Pancreas (tissue), 10 donors: Measurements from ENCODE around the gene GIPC1. TPM values are rescaled to one million over a fixed set of nuclear protein-coding genes. Genes with fewer than 3 reads are reported as not detected.

Experiments used
- ATAC-seq, 4 donors: fragments of 200-7000 bp; cut with Tn5 transposase; one replicate each; pipeline versions ENCODE4 v1.8.0 to v1.9.1; 2020; ENCODE audit warnings: mild to moderate bottlenecking in 4 of 4, moderate library complexity in 4 of 4
- DNase-seq, 6 donors: peaks; one replicate each; pipeline ENCODE4 v3.0.0-alpha.2; 2020
- FAIRE-seq: peaks from 2 replicates; lab custom pipeline; 2012; peaks lifted over from hg19 to GRCh38; lab: Jason Lieb, UNC
- H3K27ac ChIP-seq, 4 donors: fragments of 200-600 bp; sonication (generic); 1 replicate in 3 of 4; 2 replicates in 1 of 4; pipeline versions ENCODE4 v1.5.0 to v1.8.0; 2020
- H3K27me3 ChIP-seq, 4 donors: fragments of 200-600 bp; one replicate each; pipeline ENCODE4 v1.8.0; 2021
- H3K36me3 ChIP-seq, 3 donors: fragments of 200-600 bp; sonication (generic) in 1 of 3; one replicate each; pipeline versions ENCODE4 v1.5.0 to v1.8.0; 2020 to 2021
- H3K4me1 ChIP-seq, 3 donors: fragments of 200-600 bp; one replicate each; pipeline ENCODE4 v1.8.0; 2021
- H3K4me3 ChIP-seq, 4 donors: fragments of 200-600 bp; sonication (generic) in 2 of 4; one replicate each; pipeline versions ENCODE4 v1.5.0 to v1.8.0; 2020 to 2021
- H3K9me3 ChIP-seq, 4 donors: fragments of 200-600 bp; one replicate each; pipeline ENCODE4 v1.8.0; 2021
- CTCF ChIP-seq, 4 donors: fragments of 200-600 bp; sonication (generic) in 3 of 4; IDR thresholded peaks; one replicate each; pipeline versions ENCODE4 v1.5.0 to v1.8.0; 2021; ENCODE audit warnings: antibody characterized with exemption in 4 of 4
- WGBS, 2 donors: extraction: QIAGEN DNeasy Blood & Tissue Kit; methylation state at CpG; one replicate each; pipeline ENCODE4 v1.1.7; 2013; 5-methylcytosine and 5-hydroxymethylcytosine counted together
- intact Hi-C, 3 donors: fragments of 100-400 bp; cut with DNase I; formaldehyde crosslinking; loops; one replicate each; pipeline versions ENCODE4 v1.11.1 to v1.14.2; 2022
- polyA plus RNA-seq, 2 donors: library from polyadenylated mRNA; stranded (reverse); fragments of 200-250 nt; gene quantifications; one replicate each; pipeline ENCODE4 v1.2.3, GENCODE V29; 2013
- total RNA-seq, 6 donors: library from RNA; stranded (reverse); fragmentation: NEBNext Ultra II Directional in 4 of 6; extraction: Animal tissue kit (Norgen Biotek cat#: 25700) in 4 of 6; gene quantifications; one replicate each; pipeline versions ENCODE4 v1.2.1 to v1.2.4, GENCODE V29; 2021 to 2023
- donor health status: healthy with polysubstance abuse.
- donor health status: DM: no; HTN: no; CAD: no; lungs with moderate emphysema.
- donor health status: DM: no; HTN: no; CAD: no.
- donor health status: control.
- donor health status: control.
- donor health status: Bipolar disorder and iron deficiency.
- donor health status: DM: yes; HTN: yes; CAD: no.
- donor health status: DM: no; HTN: no; CAD: no.
- donor health status: DM: no; HTN: no; CAD: no.
- donor health status: DM: yes; HTN: yes; CAD: no.

Gene GIPC1
- total and polyA plus RNA-seq, 8 donors: 19.0 to 53.1 (median 25.0) TPM

DNA sequence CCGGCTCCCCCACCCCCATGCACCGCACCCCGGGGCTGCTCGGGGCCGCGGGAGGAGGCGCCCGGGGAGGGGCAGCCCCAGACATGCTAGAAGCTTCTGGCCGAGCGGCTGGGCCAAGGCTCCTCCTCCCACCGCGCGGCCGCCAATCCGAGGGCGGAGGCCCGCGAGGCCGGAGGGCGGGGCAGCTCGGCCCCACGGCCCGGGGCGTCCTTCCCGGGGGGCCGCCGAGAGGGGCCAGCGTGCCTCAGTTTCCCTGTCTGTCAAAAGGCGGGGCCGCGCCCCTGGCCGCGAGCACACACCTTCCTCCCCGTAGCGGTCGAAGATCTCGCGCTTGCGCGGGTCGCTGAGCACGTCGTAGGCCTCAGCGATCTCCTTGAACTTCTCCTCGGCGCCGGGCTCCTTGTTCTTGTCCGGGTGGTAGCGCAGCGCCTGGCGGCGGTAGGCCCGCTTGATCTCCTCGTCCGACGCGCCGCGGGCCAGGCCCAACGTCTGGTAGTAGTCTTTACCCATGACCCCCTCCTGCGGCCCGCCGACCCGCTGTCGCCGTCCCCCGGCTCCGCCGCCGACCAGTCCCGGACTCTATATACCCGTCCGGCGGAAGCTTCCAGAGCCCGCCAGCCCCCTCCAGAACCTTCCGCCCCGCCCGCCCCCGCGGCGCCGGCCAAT is 22.0 kb upstream of the GIPC1 start, which contains the start of gene DNAJB1:
Gene DNAJB1, minus strand, starts transcription at position 558 of the 666 bp plus-strand sequence. Its CDS starts 48 bp downstream, at position 510.
- Histone ChIP-seq H3K27me3 (no peaks in the 10 kb centered on the region), H3K27ac (peak within 1 kb of the TSS; percentile 98 to 100 (median 98)), H3K4me3 (peak within 1 kb of the TSS; percentile 43 to 95 (median 85)), H3K36me3 (peaks cover 0 to 12% (median 2%) of the 10 kb centered on the region in 3 donors), H3K4me1 (peaks cover 14 to 39% (median 34%) of the 10 kb centered on the region in 3 donors), H3K9me3 (no peaks in the 10 kb centered on the region)
- peak; percentile 62 to 82 (median 70) for ATAC-seq
- FAIRE-seq: no peak
- 1% methylated on average over 66 to 80 of the region's 82 CpGs for WGBS, 2 donors
- peak; percentile 78 to 92 (median 86) for DNase-seq
- TF ChIP-seq CTCF (IDR thresholded peaks at IDR 0.05): no peak
- intact Hi-C loops: no loop called here

DNA sequence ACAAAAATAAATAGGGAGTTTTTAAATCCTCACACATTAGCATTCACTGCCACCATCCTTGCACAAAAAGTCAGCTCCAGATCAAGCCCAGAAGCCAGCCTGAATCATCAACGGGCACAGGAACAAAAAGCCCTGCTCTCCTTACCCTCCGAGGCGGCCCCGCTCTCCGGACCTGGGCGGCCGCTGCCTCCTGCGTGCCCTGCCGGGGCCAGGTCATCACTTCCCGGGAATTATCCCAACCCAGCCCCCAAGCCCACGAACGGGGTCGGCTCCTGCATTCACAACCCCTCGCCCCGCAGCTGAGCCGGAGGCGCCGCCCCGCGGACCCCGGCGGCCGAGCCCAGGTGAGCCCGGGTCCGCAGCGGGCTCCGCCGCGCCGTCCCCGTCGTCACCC is 21.5 kb upstream of the GIPC1 start:
- intact Hi-C loops: no loop called here
- Histone ChIP-seq H3K36me3 (peaks cover 0 to 12% (median 2%) of the 10 kb centered on the region in 3 donors), H3K27me3 (no peaks in the 10 kb centered on the region), H3K4me3 (peak overlapping the region; percentile 43 to 95 (median 85)), H3K9me3 (no peaks in the 10 kb centered on the region), H3K27ac (peak overlapping the region; percentile 98 to 100 (median 98)), H3K4me1 (peaks cover 14 to 39% (median 34%) of the 10 kb centered on the region in 3 donors)
- 1% methylated on average over 27 to 32 of the region's 32 CpGs for WGBS, 2 donors
- no peak for TF ChIP-seq CTCF (IDR thresholded peaks at IDR 0.05)
- FAIRE-seq: no peak
- peak in 1 of 6 donors; percentile 87 for DNase-seq
- ATAC-seq: peak in 1 of 4 donors; percentile 4

DNA sequence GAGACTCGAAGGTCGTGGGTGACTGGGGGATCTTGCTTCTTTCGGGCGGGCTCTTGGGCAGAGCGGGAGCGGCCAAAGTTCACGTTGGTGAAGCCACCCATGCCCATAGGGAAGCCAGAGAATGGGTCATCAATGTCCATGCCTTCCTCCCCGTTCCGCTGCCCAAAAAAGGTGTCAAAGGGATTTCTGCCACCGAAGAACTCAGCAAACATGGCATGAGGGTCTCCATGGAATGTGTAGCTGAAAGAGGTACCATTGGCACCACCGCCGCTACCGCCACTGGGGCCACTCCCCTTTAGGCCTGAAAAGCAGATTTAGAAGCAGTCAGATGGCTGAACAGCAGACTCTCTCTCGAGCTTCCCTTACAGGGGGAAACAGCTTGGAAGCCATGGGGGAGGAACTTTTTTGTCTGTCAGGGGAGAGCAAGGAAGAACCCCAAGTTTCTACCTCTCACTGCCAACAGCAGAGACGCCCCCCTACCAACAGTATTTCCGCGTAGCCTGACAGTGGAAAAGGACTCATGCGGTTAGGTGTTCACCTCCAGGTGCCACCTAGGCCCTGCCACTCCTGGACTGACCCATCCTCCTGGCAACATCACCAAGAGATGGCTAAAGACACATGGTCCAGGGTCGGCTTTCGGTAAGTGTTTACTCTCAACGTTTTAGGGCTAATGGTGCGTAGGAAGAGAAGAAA is 21.0 kb upstream of the GIPC1 start:
- Histone ChIP-seq H3K4me1 (peaks cover 14 to 39% (median 34%) of the 10 kb centered on the region in 3 donors), H3K27me3 (no peaks in the 10 kb centered on the region), H3K36me3 (peaks cover 0 to 12% (median 2%) of the 10 kb centered on the region in 3 donors), H3K4me3 (peak overlapping the region; percentile 43 to 95 (median 85)), H3K27ac (peak overlapping the region in 3 of 4 donors; percentile 98 to 100 (median 98)), H3K9me3 (no peaks in the 10 kb centered on the region)
- no peak for TF ChIP-seq CTCF (IDR thresholded peaks at IDR 0.05)
- FAIRE-seq: no peak
- peak in 3 of 6 donors; percentile 29 to 67 (median 63) for DNase-seq
- WGBS, 2 donors: 16 to 20% methylated on average over 22 of the region's 22 CpGs
- intact Hi-C loops: no loop called here
- ATAC-seq: peak in 2 of 4 donors; percentile 0 to 1

- H3K9me3 ChIP-seq: no peaks in the 10 kb centered on the region
- H3K4me1 ChIP-seq: peaks cover 14 to 39% (median 34%) of the 10 kb centered on the region in 3 donors
- intact Hi-C loops: no loop called here
- WGBS, 2 donors: 59 to 68% methylated on average over 15 of the region's 15 CpGs
- peak overlapping the region in 2 of 4 donors; percentile 26 to 98 for H3K27ac ChIP-seq
- no peak for FAIRE-seq
- no peaks in the 10 kb centered on the region for H3K27me3 ChIP-seq
- peaks cover 0 to 12% (median 2%) of the 10 kb centered on the region in 3 donors for H3K36me3 ChIP-seq
- peak in 2 of 6 donors; percentile 52 to 65 for DNase-seq
- ATAC-seq: no peak
- H3K4me3 ChIP-seq: peak overlapping the region in 2 of 4 donors; percentile 81 to 95
- no peak for TF ChIP-seq CTCF (IDR thresholded peaks at IDR 0.05)
These were observed 20.2 kb upstream of the GIPC1 start for GRCh38 chr19:14516048-14516534.
